Gastroesophageal sphincter (tissue), 3 donors: ENCODE measurements around the gene BCAS3.

Experiments used
- CTCF ChIP-seq, 4 experiments: fragments of 200-600 bp in 2 of 4; fragments of 450-650 bp in 2 of 4; sonication (generic) in 1 of 4; IDR thresholded peaks; one replicate each; pipeline ENCODE4 v1.5.1; 2017 to 2019; ENCODE audit warnings: antibody characterized with exemption in 4 of 4, mild to moderate bottlenecking in 2 of 4, moderate library complexity in 2 of 4
- EP300 ChIP-seq: sonication (generic); formaldehyde crosslinking; IDR thresholded peaks from one replicate; pipeline ENCODE4 v1.6.1; 2017; ENCODE audit warnings: antibody characterized with exemption, mild to moderate bottlenecking
- POLR2A ChIP-seq, 2 donors: fragments of 450-650 bp; IDR thresholded peaks; one replicate each; pipeline ENCODE4 v1.6.1; 2017; ENCODE audit warnings: antibody characterized with exemption in 2 of 2, mild to moderate bottlenecking in 2 of 2, moderate library complexity in 1 of 2
- POLR2AphosphoS5 ChIP-seq: sonication (generic); formaldehyde crosslinking; IDR thresholded peaks from one replicate; pipeline ENCODE4 v1.6.1; 2017; ENCODE audit warnings: antibody characterized with exemption

GRCh38 chr17:61081959-61082358 is 404.3 kb downstream of the BCAS3 start:
- no peak for TF ChIP-seq CTCF (IDR thresholded peaks at IDR 0.05)
- no peak for TF ChIP-seq POLR2A (IDR thresholded peaks at IDR 0.05)
- no peak for TF ChIP-seq EP300
- TF ChIP-seq POLR2AphosphoS5: no peak
